B cell (primary cell): Measurements from ENCODE around the gene GRIK2. TPM values are rescaled to one million over a fixed set of nuclear protein-coding genes. Genes with fewer than 3 reads are reported as not detected.

Experiments
- ATAC-seq: fragments of 200-7000 bp; cut with Tn5 transposase; one replicate; pipeline ENCODE4 v1.10.0; 2021; ENCODE audit warnings: low read depth, mild to moderate bottlenecking, moderate number of reproducible peaks, moderate library complexity
- CTCF ChIA-PET: fragments of 350-600 bp; sonication (Branson Sonifier 250); formaldehyde crosslinking; loops from one replicate; lab custom pipeline; 2021; ENCODE audit warnings: antibody characterized with exemption, inconsistent platforms; lab: Charles Lee
- POLR2A ChIA-PET: fragments of 350-600 bp; sonication (Branson Sonifier 250); formaldehyde crosslinking; loops from one replicate; lab custom pipeline; 2021; ENCODE audit warnings: antibody characterized with exemption; lab: Charles Lee
- DNase-seq: peaks from one replicate; pipeline ENCODE4 v3.0.0; 2013
- H2AFZ ChIP-seq: 2 replicates; pipeline ENCODE4 v1.6.1; 2012; ENCODE audit warnings: mild to moderate bottlenecking, low read depth, low read length; ENCODE audit not compliant: insufficient read depth, poor library complexity, severe bottlenecking
- H3K27ac ChIP-seq, 2 donors: 1 replicate in 1 of 2; 2 replicates in 1 of 2; pipeline ENCODE4 v1.5.1; 2012 to 2013; ENCODE audit warnings: low read length in 2 of 2, mild to moderate bottlenecking in 2 of 2, moderate library complexity in 1 of 2
- H3K27me3 ChIP-seq, 4 experiments: fragments of 200-600 bp in 1 of 4; sonication (generic) in 1 of 4; replicated peaks in 1 of 4; 1 replicate in 2 of 4; 2 replicates in 2 of 4; pipeline versions ENCODE4 v1.6.1 to v1.7.0; 2013 to 2016; ENCODE audit warnings: low read length in 3 of 4, mild to moderate bottlenecking in 2 of 4, mixed read lengths in 1 of 4, moderate library complexity in 1 of 4; ENCODE audit not compliant: insufficient read depth in 4 of 4, control insufficient read depth in 3 of 4; ENCODE audit errors: control extremely low read depth in 1 of 4
- H3K36me3 ChIP-seq, 2 experiments: replicated peaks in 1 of 2; 1 replicate in 1 of 2; 2 replicates in 1 of 2; pipeline versions ENCODE4 v1.6.1 to v1.7.1; 2013; ENCODE audit warnings: low read length in 1 of 2; ENCODE audit not compliant: insufficient read depth in 2 of 2, control insufficient read depth in 1 of 2; ENCODE audit errors: control extremely low read depth in 1 of 2, extremely low read depth in 1 of 2
- H3K4me1 ChIP-seq, 2 donors: fragments of 200-600 bp in 1 of 2; sonication (generic) in 1 of 2; 1 replicate in 1 of 2; 2 replicates in 1 of 2; pipeline versions ENCODE4 v1.5.1 to v1.6.1; 2013 to 2017; ENCODE audit warnings: low read length in 2 of 2; ENCODE audit not compliant: control insufficient read depth in 2 of 2, insufficient read depth in 2 of 2
- H3K4me2 ChIP-seq: replicated peaks from 2 replicates; pipeline ENCODE3; 2012; ENCODE audit warnings: mild to moderate bottlenecking, low read depth, low read length; ENCODE audit not compliant: poor library complexity, severe bottlenecking
- H3K4me3 ChIP-seq, 5 experiments: fragments of 200-600 bp in 1 of 5; sonication (generic) in 1 of 5; 1 replicate in 3 of 5; 2 replicates in 2 of 5; pipeline versions ENCODE4 v1.5.1 to v1.7.0; 2011 to 2016; ENCODE audit warnings: low read length in 4 of 5, mild to moderate bottlenecking in 4 of 5, low read depth in 2 of 5, control low read depth in 1 of 5, moderate library complexity in 1 of 5; ENCODE audit not compliant: insufficient read depth in 1 of 5; ENCODE audit errors: control extremely low read depth in 1 of 5, extremely low read depth in 1 of 5
- H3K79me2 ChIP-seq: fragments of 200-600 bp; sonication (generic); one replicate; pipeline ENCODE4 v1.6.0; 2016; ENCODE audit warnings: low read length; ENCODE audit not compliant: control insufficient read depth, insufficient read depth
- H3K9ac ChIP-seq: fragments of 200-600 bp; sonication (generic); 2 replicates; pipeline ENCODE4 v1.6.1; 2017; ENCODE audit warnings: mild to moderate bottlenecking, low read length, moderate library complexity
- H3K9me3 ChIP-seq, 3 donors: one replicate each; pipeline versions ENCODE4 v1.6.1 to v1.7.1; 2013; ENCODE audit warnings: low read length in 2 of 3; ENCODE audit not compliant: control insufficient read depth in 2 of 3, insufficient read depth in 1 of 3; ENCODE audit errors: control extremely low read depth in 1 of 3
- H4K20me1 ChIP-seq: 2 replicates; pipeline ENCODE4 v1.6.0; 2012; ENCODE audit warnings: mild to moderate bottlenecking, low read length; ENCODE audit not compliant: insufficient read depth, control insufficient read depth, poor library complexity, severe bottlenecking
- H3K27ac Mint-ChIP-seq: one replicate; pipeline ENCODE4 v1.8.0; 2021; ENCODE audit warnings: mixed read lengths
- H3K27me3 Mint-ChIP-seq: one replicate; pipeline ENCODE4 v1.8.0; 2021; ENCODE audit warnings: mixed read lengths
- H3K4me1 Mint-ChIP-seq: one replicate; pipeline ENCODE4 v1.8.0; 2021; ENCODE audit warnings: mixed read lengths
- H3K4me3 Mint-ChIP-seq: one replicate; pipeline ENCODE4 v1.8.0; 2021; ENCODE audit warnings: mixed read lengths
- H3K9me3 Mint-ChIP-seq: one replicate; pipeline ENCODE4 v1.8.0; 2022; ENCODE audit warnings: mixed read lengths; ENCODE audit not compliant: insufficient read depth
- CTCF ChIP-seq: fragments of 200-600 bp; IDR thresholded peaks from one replicate; pipeline ENCODE4 v1.8.0; 2022; ENCODE audit warnings: antibody characterized with exemption, mild to moderate bottlenecking
- EZH2 ChIP-seq: IDR thresholded peaks from 2 replicates; pipeline ENCODE4 v1.6.1; 2012; ENCODE audit warnings: borderline replicate concordance, low read depth, mild to moderate bottlenecking, moderate library complexity, low read length; ENCODE audit not compliant: insufficient read depth, poor library complexity, severe bottlenecking
- WGBS: methylation state at CpG from one replicate; pipeline ENCODE4 v1.1.5; 2013; ENCODE audit warnings: missing lambda C conversion rate; ENCODE audit not compliant: insufficient coverage; 5-methylcytosine and 5-hydroxymethylcytosine counted together
- intact Hi-C: fragments of 100-400 bp; cut with micrococcal nuclease; formaldehyde crosslinking; loops from one replicate; pipeline ENCODE4 v1.10.0; 2022
- polyA plus RNA-seq: library from polyadenylated mRNA; depleted of rRNA; stranded (reverse); fragments of >200 nt; gene quantifications from 2 replicates; pipeline ENCODE4 v1.2.3, GENCODE V29; 2012
- total RNA-seq, 2 donors: library from RNA; stranded (reverse); fragments of 120-200 nt in 1 of 2; gene quantifications; 1 replicate in 1 of 2; 2 replicates in 1 of 2; pipeline versions ENCODE4 v1.2.3 to v1.2.4, GENCODE V29; 2013 to 2022

Gene GRIK2
- total and polyA plus RNA-seq, 2 donors (not counting 1 experiment from before 2014, with no cell fraction given), result not detected

GRCh38 chr6:101435038-101435437, 41.5 kb downstream of the GRIK2 start:
- Histone ChIP-seq H3K36me3 (no peaks in the 10 kb centered on the region), H3K9me3 (no peaks in the 10 kb centered on the region), H3K27ac (no peak overlapping the region), H3K4me1 (no peaks in the 10 kb centered on the region), H3K27me3 (no peaks in the 10 kb centered on the region), H3K79me2 (no peaks in the 10 kb centered on the region), H3K9ac (no peak overlapping the region), H4K20me1 (no peaks in the 10 kb centered on the region), H2AFZ (no peak overlapping the region), H3K4me2 (no peak overlapping the region), H3K4me3 (no peak overlapping the region)
- ATAC-seq, result no peak
- Mint-ChIP-seq H3K4me1 (no peaks in the 10 kb centered on the region), H3K27me3 (no peaks in the 10 kb centered on the region), H3K9me3 (no peaks in the 10 kb centered on the region), H3K27ac (no peak overlapping the region), H3K4me3 (no peak overlapping the region)
- POLR2A ChIA-PET, result no interaction called here
- CTCF ChIA-PET, result no interaction called here
- intact Hi-C loops, result no loop called here
- TF ChIP-seq CTCF (no peak), EZH2 (no peak)
- no peak for DNase-seq
- no CpG with 5 or more reads among the region's 1 CpG for WGBS

GRCh38 chr6:101439790-101440189, 46.3 kb downstream of the GRIK2 start:
- ATAC-seq, result no peak
- Histone ChIP-seq H3K4me1 (no peaks in the 10 kb centered on the region), H3K4me3 (no peak overlapping the region), H3K27ac (no peak overlapping the region), H3K27me3 (no peaks in the 10 kb centered on the region), H2AFZ (no peak overlapping the region), H3K36me3 (no peaks in the 10 kb centered on the region), H3K4me2 (no peak overlapping the region), H3K9ac (no peak overlapping the region), H3K79me2 (no peaks in the 10 kb centered on the region), H4K20me1 (no peaks in the 10 kb centered on the region), H3K9me3 (no peaks in the 10 kb centered on the region)
- Mint-ChIP-seq H3K4me1 (no peaks in the 10 kb centered on the region), H3K27me3 (no peaks in the 10 kb centered on the region), H3K27ac (no peak overlapping the region), H3K9me3 (no peaks in the 10 kb centered on the region), H3K4me3 (no peak overlapping the region)
- POLR2A ChIA-PET, result no interaction called here
- CTCF ChIA-PET, result no interaction called here
- no CpG with 5 or more reads among the region's 1 CpG for WGBS
- no peak for DNase-seq
- intact Hi-C loops, result no loop called here
- no peak for TF ChIP-seq EZH2
- no peak for TF ChIP-seq CTCF
